ENCODE measurements around the gene STRN3. TPM values are rescaled to one million over a fixed set of nuclear protein-coding genes. Genes with fewer than 3 reads are reported as not detected.
"Not testable (repeated sequence)": the region's sequence is repeated elsewhere in the genome, so short reads cannot be mapped to it uniquely, and the experiment has no call there.

Gene STRN3
- total RNA-seq, 2 experiments from 2014 or later = 22.3 to 25.4 TPM

DNA sequence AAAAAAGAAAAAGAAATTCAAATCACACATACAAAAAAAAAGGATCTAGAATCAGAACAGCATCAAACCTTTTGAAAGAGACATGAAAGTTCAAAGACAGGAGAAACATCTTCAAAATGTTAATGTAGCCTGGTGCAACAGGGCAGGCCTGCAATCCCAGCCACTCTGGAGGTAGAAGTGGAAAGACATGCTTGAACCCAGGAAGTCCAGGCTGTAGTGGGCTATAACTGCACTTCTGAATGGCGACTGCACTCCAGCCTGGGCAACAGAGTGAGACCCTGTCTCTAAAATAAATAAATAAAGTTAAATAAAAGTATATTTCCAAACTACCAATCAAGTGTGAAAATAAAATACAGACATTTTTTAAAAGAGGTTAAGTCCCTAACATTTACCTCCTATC, 19.5 kb downstream of the STRN3 start:
- Mint-ChIP-seq H3K27ac (no peak overlapping the region), H3K27me3 (no peaks in the 10 kb centered on the region), H3K4me1 (peaks cover 5% of the 10 kb centered on the region), H3K4me3 (no peak overlapping the region), H3K36me3 (ENCODE audit: low read depth) (peaks cover 21% of the 10 kb centered on the region), H3K9me3 (no peaks in the 10 kb centered on the region)
- ChIA-PET POLR2A (no interaction called here), CTCF (interaction anchor here (0.7 kb wide), 1 partner anchor 77 kb away, joined by 3 read pairs; no protein-coding TSS in a partner anchor)
- no peak for DNase-seq

GRCh38 chr14:31004007-31004406, 22.2 kb downstream of the STRN3 start:
- CTCF ChIA-PET, DNase-seq, H3K27me3 Mint-ChIP-seq, H3K4me1 Mint-ChIP-seq, H3K9me3 Mint-ChIP-seq, H3K27ac Mint-ChIP-seq, H3K4me3 Mint-ChIP-seq, POLR2A ChIA-PET: not testable (repeated sequence)
- peaks cover 46% of the 10 kb centered on the region for H3K36me3 Mint-ChIP-seq (ENCODE audit: low read depth)

GRCh38 chr14:31003284-31003683, 22.9 kb downstream of the STRN3 start:
- peaks cover 6% of the 10 kb centered on the region for H3K9me3 Mint-ChIP-seq
- no peaks in the 10 kb centered on the region for H3K27me3 Mint-ChIP-seq
- peaks cover 5% of the 10 kb centered on the region for H3K4me1 Mint-ChIP-seq
- H3K4me3 Mint-ChIP-seq = no peak overlapping the region
- no peak overlapping the region for H3K27ac Mint-ChIP-seq
- ChIA-PET CTCF (no interaction called here), POLR2A (interaction anchor here (2.0 kb wide), 1 partner anchor 23 kb away, joined by 5 read pairs; the partner anchor contains the start of gene STRN3)
- H3K36me3 Mint-ChIP-seq (ENCODE audit: low read depth) = peaks cover 52% of the 10 kb centered on the region
- no peak for DNase-seq

DNA sequence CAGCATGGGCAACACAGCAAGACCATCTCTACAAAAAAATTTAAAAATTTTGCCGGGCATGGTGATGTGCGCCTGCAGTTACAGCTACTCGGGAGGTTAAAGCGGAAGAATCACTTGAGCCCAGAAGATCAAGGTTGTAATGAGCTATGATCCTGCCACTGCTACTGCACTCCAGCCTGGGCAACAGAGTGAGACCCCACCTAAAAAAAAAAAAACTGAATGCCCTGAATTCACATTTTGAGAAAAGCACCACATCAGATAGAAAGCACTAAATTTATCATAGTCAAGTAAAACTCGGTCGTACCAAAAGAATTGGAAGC, 24.9 kb downstream of the STRN3 start:
- no peak overlapping the region for H3K4me3 Mint-ChIP-seq
- POLR2A ChIA-PET = interaction anchor here (2.0 kb wide), 1 partner anchor 25 kb away, joined by 5 read pairs; the partner anchor contains the start of gene STRN3
- peaks cover 60% of the 10 kb centered on the region for H3K36me3 Mint-ChIP-seq (ENCODE audit: low read depth)
- peaks cover 8% of the 10 kb centered on the region for H3K4me1 Mint-ChIP-seq
- no peaks in the 10 kb centered on the region for H3K27me3 Mint-ChIP-seq
- no peak for DNase-seq
- no peak overlapping the region for H3K27ac Mint-ChIP-seq
- CTCF ChIA-PET = no interaction called here
- peaks cover 15% of the 10 kb centered on the region for H3K9me3 Mint-ChIP-seq

- CTCF ChIA-PET = no interaction called here
- Mint-ChIP-seq H3K4me3 (no peak overlapping the region), H3K4me1 (peaks cover 11% of the 10 kb centered on the region), H3K27ac (no peak overlapping the region), H3K9me3 (peaks cover 15% of the 10 kb centered on the region), H3K27me3 (no peaks in the 10 kb centered on the region), H3K36me3 (ENCODE audit: low read depth) (peaks cover 60% of the 10 kb centered on the region)
- POLR2A ChIA-PET = no interaction called here
- DNase-seq = no peak
These were observed 25.4 kb downstream of the STRN3 start for GRCh38 chr14:31000629-31001338.

GRCh38 chr14:30999038-30999773, 27.0 kb downstream of the STRN3 start:
- no peak overlapping the region for H3K4me3 Mint-ChIP-seq
- no peaks in the 10 kb centered on the region for H3K27me3 Mint-ChIP-seq
- H3K36me3 Mint-ChIP-seq (ENCODE audit: low read depth) = peaks cover 56% of the 10 kb centered on the region
- CTCF ChIA-PET = no interaction called here
- peaks cover 15% of the 10 kb centered on the region for H3K9me3 Mint-ChIP-seq
- peaks cover 22% of the 10 kb centered on the region for H3K4me1 Mint-ChIP-seq
- POLR2A ChIA-PET = no interaction called here
- H3K27ac Mint-ChIP-seq = no peak overlapping the region
- no peak for DNase-seq

DNA sequence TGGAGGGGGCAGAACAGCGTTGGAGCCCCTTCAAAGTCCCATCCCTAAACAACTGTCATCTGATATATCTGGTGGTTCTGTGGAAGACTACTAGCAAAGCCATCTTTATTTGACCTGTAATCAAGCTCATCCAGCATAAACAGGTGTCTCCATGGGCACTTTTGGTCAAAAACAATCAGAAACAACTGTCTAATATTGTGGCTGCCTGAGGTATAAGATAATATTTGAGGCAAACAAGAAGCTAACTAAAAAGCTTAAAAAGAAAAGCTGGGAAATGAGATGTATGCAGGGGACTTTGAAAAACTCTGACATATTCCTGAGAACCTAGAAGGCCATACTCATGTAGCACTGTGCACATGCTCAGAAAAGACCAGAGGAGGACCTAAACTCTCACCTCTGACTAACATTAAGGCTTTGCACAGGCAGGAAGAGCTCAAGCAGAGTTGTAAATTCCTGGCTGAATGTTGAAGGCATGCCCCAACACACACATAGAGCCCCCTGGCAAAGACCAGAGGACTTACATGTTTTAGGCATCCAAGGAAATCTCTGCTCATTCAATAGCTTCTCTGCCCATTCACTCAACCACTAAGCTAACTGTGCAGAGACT, 28.0 kb downstream of the STRN3 start:
- Mint-ChIP-seq H3K4me3 (no peak overlapping the region), H3K4me1 (peaks cover 21% of the 10 kb centered on the region), H3K9me3 (peaks cover 15% of the 10 kb centered on the region), H3K27ac (no peak overlapping the region), H3K36me3 (ENCODE audit: low read depth) (peaks cover 53% of the 10 kb centered on the region), H3K27me3 (no peaks in the 10 kb centered on the region)
- DNase-seq = no peak
- ChIA-PET CTCF (interaction anchor here (1.1 kb wide), 1 partner anchor 13 kb away, joined by 4 read pairs; no protein-coding TSS in a partner anchor), POLR2A (interaction anchor here (0.8 kb wide), 1 partner anchor 28 kb away, joined by 4 read pairs; the partner anchor contains the start of gene STRN3)

DNA sequence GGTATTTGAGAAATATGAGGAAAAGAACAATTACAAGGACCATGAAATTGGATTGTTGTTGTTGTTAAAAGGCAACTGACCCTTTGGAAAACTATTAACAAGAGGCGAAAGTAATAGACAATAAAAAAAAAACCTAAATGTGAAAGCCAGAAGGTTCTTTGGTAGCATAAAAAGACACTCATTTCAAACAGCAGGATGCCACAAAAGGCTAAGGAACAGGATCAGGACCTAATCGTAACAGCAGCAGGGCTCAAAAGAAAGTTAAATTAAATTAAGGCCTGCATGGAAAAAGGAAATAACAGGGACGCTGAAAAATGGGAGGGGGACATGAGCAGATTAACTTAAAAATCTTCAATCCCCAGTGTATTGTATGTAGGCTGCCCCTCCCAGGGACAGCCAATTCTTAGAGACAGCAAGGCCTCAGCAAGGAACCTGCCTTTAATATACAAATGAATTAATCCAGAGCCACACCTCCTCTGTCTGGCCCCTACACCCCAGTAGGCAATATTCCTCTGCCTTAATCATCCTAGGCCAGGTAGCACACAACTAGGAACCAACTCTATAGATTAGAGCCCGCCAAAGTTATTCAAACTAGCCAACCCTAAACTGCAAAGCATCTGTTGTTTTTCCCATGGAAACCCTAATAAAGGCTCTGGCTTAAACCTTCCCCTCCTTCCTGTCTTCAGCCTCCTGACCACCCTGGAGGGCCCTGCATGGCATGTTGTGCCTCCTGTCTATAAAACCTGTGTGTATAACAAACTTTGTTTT, 29.1 kb downstream of the STRN3 start:
- no peak for DNase-seq
- Mint-ChIP-seq H3K4me3 (no peak overlapping the region), H3K27ac (no peak overlapping the region), H3K36me3 (ENCODE audit: low read depth) (peaks cover 47% of the 10 kb centered on the region), H3K27me3 (no peaks in the 10 kb centered on the region), H3K4me1 (peaks cover 18% of the 10 kb centered on the region), H3K9me3 (peaks cover 15% of the 10 kb centered on the region)
- POLR2A ChIA-PET = no interaction called here
- CTCF ChIA-PET = no interaction called here

GRCh38 chr14:30995689-30996088, 30.5 kb downstream of the STRN3 start:
- CTCF ChIA-PET = interaction anchor here (0.6 to 1.1 kb wide), 3 partner anchors 15 to 62 kb away, joined by 3 to 8 read pairs (median 4); no protein-coding TSS in a partner anchor
- POLR2A ChIA-PET = interaction anchor here (0.6 to 1.0 kb wide), 2 partner anchors 17 to 31 kb away, joined by 3 to 4 read pairs; partner anchors contain the start of gene STRN3
- Mint-ChIP-seq H3K27ac (no peak overlapping the region), H3K9me3 (peaks cover 15% of the 10 kb centered on the region), H3K36me3 (ENCODE audit: low read depth) (peaks cover 36% of the 10 kb centered on the region), H3K4me3 (no peak overlapping the region), H3K4me1 (peaks cover 20% of the 10 kb centered on the region), H3K27me3 (no peaks in the 10 kb centered on the region)
- DNase-seq = no peak

DNA sequence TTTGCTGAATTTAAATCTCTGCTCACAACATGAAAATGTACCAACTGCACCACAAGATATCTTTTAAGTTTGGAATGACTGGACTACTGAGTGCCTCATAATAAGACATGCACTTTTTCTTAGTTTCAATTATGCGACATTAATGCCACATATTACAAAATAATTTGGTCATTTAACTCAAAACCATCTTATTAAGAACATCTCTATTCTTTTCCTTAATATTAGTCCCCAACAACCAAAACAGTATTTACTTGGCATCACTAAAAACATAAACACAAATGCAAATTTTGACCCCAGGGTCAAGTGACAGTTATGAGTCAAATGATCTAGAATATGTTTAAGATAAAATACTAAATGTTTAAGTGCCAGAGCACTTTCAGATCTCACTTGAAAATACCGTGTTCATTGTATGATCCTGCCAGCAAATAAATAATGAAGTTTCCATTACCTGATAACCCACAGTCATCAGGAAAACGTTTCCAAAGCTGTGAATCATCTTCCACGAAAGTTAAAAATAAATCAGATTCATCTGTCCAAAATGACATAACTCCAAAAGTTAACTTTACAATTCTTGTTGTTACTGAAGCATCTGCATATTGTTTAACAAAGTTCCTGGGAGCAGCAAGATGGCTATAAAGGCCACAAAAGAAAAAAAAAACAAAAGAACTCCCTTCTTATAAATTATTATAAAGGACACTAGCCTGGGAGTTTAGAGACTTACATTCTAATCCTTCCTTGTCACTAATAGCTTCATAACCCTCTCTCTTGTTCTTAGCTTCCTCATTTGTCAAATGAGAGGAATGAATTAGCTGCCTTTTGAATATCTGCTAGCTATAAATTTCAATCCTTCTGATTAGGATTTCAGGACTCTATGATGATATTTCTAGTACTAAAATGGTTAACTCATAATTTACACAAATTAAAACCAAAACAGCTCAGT, 31.2 kb downstream of the STRN3 start:
- ChIA-PET CTCF (interaction anchor here (0.6 to 1.1 kb wide), 3 partner anchors 15 to 63 kb away, joined by 3 to 8 read pairs (median 4); no protein-coding TSS in a partner anchor), POLR2A (interaction anchor here (1.0 kb wide), 1 partner anchor 18 kb away, joined by 3 read pairs; no protein-coding TSS in a partner anchor)
- Mint-ChIP-seq H3K36me3 (ENCODE audit: low read depth) (peaks cover 30% of the 10 kb centered on the region), H3K27me3 (no peaks in the 10 kb centered on the region), H3K27ac (no peak overlapping the region), H3K9me3 (peaks cover 15% of the 10 kb centered on the region), H3K4me3 (no peak overlapping the region), H3K4me1 (peaks cover 20% of the 10 kb centered on the region)
- DNase-seq = no peak

DNA sequence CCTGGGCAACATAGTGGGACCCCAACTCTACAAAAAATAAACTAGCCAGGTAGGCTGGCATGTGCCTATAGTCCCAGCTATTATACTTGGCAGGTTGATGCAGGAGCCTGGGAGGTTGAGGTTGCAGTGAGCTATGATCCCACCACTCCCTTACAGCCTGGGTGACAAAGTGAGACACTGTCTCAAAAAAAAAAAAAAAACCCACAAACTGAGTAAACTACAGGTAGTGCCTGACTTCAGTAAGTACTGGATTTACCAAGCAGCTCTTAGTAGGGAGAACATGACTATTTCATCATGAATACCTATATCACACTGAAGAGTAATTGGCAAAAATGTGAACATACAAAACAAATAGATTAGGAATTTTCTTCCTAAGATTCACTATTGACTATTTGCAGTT, 33.1 kb downstream of the STRN3 start:
- no peak for DNase-seq
- Mint-ChIP-seq H3K27me3 (no peaks in the 10 kb centered on the region), H3K4me3 (no peak overlapping the region), H3K27ac (no peak overlapping the region), H3K4me1 (peaks cover 22% of the 10 kb centered on the region), H3K9me3 (peaks cover 7% of the 10 kb centered on the region), H3K36me3 (ENCODE audit: low read depth) (peaks cover 17% of the 10 kb centered on the region)
- POLR2A ChIA-PET = no interaction called here
- CTCF ChIA-PET = no interaction called here

DNA sequence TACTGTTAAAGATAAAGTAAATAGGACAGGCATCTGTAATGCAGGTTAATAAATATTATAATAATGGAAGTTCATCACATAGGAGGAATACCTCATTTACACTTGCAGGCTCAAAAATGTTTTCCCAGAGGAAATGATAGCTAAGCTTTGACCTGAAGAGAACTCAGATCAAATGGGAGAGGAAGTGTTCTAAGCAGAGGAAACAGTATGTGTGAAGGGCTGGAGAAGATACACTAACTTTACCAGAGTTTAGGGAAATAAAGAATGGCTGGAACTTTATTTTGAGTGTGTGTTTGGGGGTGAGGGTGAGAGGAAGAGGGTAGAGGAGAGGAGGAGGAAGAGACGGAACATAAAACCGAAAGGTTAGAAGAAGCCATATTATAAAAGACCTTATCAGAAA, 34.8 kb downstream of the STRN3 start:
- CTCF ChIA-PET = interaction anchor here (1.0 kb wide), 1 partner anchor 10 kb away, joined by 3 read pairs; no protein-coding TSS in a partner anchor
- H3K9me3 Mint-ChIP-seq = no peaks in the 10 kb centered on the region
- no peak for DNase-seq
- no peaks in the 10 kb centered on the region for H3K27me3 Mint-ChIP-seq
- POLR2A ChIA-PET = no interaction called here
- no peak overlapping the region for H3K27ac Mint-ChIP-seq
- H3K4me1 Mint-ChIP-seq = peaks cover 19% of the 10 kb centered on the region
- peaks cover 8% of the 10 kb centered on the region for H3K36me3 Mint-ChIP-seq (ENCODE audit: low read depth)
- no peak overlapping the region for H3K4me3 Mint-ChIP-seq

All from activated CD4-positive, alpha-beta memory T cell treated with anti-CD3 and anti-CD28 coated beads, Interleukin-2, amount 10 ng/mL, durations not matched to agents 7 days and 5 days (primary cell).